Measurements from ENCODE around the gene UNCX. TPM values are rescaled to one million over a fixed set of nuclear protein-coding genes. Genes with fewer than 3 reads are reported as not detected.
"Not testable (repeated sequence)": the region's sequence is repeated elsewhere in the genome, so short reads cannot be mapped to it uniquely, and the experiment has no call there.

UNCX gene
- total and polyA plus RNA-seq, 8 donors = not detected

- FAIRE-seq (no peak), ATAC-seq (no peak), DNase-seq (peak in 2 of 6 donors; percentile 24 to 52)
- no peak overlapping the region for H3K27ac ChIP-seq
- no peaks in the 10 kb centered on the region for H3K36me3 ChIP-seq
- 44 to 48% methylated on average over 17 to 21 of the region's 21 CpGs for WGBS, 2 donors
- H3K27me3 ChIP-seq = peaks cover 0 to 20% (median 0%) of the 10 kb centered on the region in 4 donors
- no peak overlapping the region for H3K4me3 ChIP-seq
- H3K4me1 ChIP-seq = no peaks in the 10 kb centered on the region
- no peaks in the 10 kb centered on the region for H3K9me3 ChIP-seq
- TF ChIP-seq CTCF (IDR thresholded peaks at IDR 0.05) = no peak
- intact Hi-C loops (cut with DNase I) = no loop called here
These were observed 27.1 kb downstream of the UNCX start for GRCh38 chr7:1259621-1260243.

- no peaks in the 10 kb centered on the region for H3K4me1 ChIP-seq
- no peaks in the 10 kb centered on the region for H3K36me3 ChIP-seq
- DNase-seq (peak in 1 of 6 donors; percentile 43), FAIRE-seq (no peak), ATAC-seq (no peak)
- no peaks in the 10 kb centered on the region for H3K9me3 ChIP-seq
- intact Hi-C loops (cut with DNase I) = no loop called here
- no peak overlapping the region for H3K27ac ChIP-seq
- no peak for TF ChIP-seq CTCF (IDR thresholded peaks at IDR 0.05)
- no peak overlapping the region for H3K4me3 ChIP-seq
- H3K27me3 ChIP-seq = peaks cover 0 to 15% (median 0%) of the 10 kb centered on the region in 4 donors
- WGBS, 2 donors = 23 to 28% methylated on average over 18 to 21 of the region's 21 CpGs
These were observed 27.6 kb downstream of the UNCX start for GRCh38 chr7:1260244-1260635.

- H3K27ac ChIP-seq; H3K4me3 ChIP-seq; DNase-seq; H3K36me3 ChIP-seq; H3K4me1 ChIP-seq; ATAC-seq; FAIRE-seq; intact Hi-C loops (cut with DNase I); H3K9me3 ChIP-seq: not testable (repeated sequence)
- 39 to 50% methylated on average over 10 of the region's 10 CpGs for WGBS, 2 donors
- H3K27me3 ChIP-seq = peaks cover 0 to 11% (median 0%) of the 10 kb centered on the region in 4 donors
These were observed 28.4 kb downstream of the UNCX start for GRCh38 chr7:1261036-1261435.

GRCh38 chr7:1262441-1262840 is 29.8 kb downstream of the UNCX start:
- ATAC-seq (no peak), DNase-seq (peak in 1 of 6 donors; percentile 31), FAIRE-seq (no peak)
- H3K36me3 ChIP-seq = no peaks in the 10 kb centered on the region
- H3K27me3 ChIP-seq = peaks cover 0 to 11% (median 0%) of the 10 kb centered on the region in 4 donors
- no peak overlapping the region for H3K27ac ChIP-seq
- no peaks in the 10 kb centered on the region for H3K4me1 ChIP-seq
- intact Hi-C loops (cut with DNase I) = no loop called here
- TF ChIP-seq CTCF (IDR thresholded peaks at IDR 0.05) = no peak
- no peak overlapping the region for H3K4me3 ChIP-seq
- WGBS, 2 donors = 63 to 64% methylated on average over 13 of the region's 13 CpGs
- H3K9me3 ChIP-seq = no peaks in the 10 kb centered on the region

- peak in 1 of 6 donors; percentile 41 for DNase-seq
- peak in 1 of 4 donors; percentile 31 for ATAC-seq
- intact Hi-C loops (cut with DNase I) = no loop called here
- Histone ChIP-seq H3K9me3 (no peaks in the 10 kb centered on the region), H3K4me3 (no peak overlapping the region), H3K27me3 (peaks cover 0 to 16% (median 0%) of the 10 kb centered on the region in 4 donors), H3K27ac (no peak overlapping the region), H3K36me3 (no peaks in the 10 kb centered on the region), H3K4me1 (no peaks in the 10 kb centered on the region)
- WGBS, 2 donors = 36 to 38% methylated on average over 28 of the region's 28 CpGs
- no peak for FAIRE-seq
- TF ChIP-seq CTCF (IDR thresholded peaks at IDR 0.05) = no peak
These were observed 30.8 kb downstream of the UNCX start for GRCh38 chr7:1263391-1263951.

Data from pancreas (tissue), 10 donors.